GM21786 (cell line): Measurements from ENCODE around the gene OSBPL3.
A peak's percentile ranks its signal among the peaks of the same experiment; 100 is the strongest.

Experiments used
- ATAC-seq: cut with Tn5 transposase; IDR thresholded peaks from one replicate; pipeline ENCODE4 v1.9.1; 2021; ENCODE audit not compliant: unreplicated experiment

OSBPL3 gene

GRCh38 chr7:24956021-24956420 is 24.0 kb downstream of the OSBPL3 start:
- ATAC-seq, result no peak

- no peak for ATAC-seq
Observed at GRCh38 chr7:24955313-24955712, 24.7 kb downstream of the OSBPL3 start.

- ATAC-seq, result no peak
Observed at GRCh38 chr7:24952464-24952863, 27.5 kb downstream of the OSBPL3 start.

GRCh38 chr7:24951441-24951980 is 28.5 kb downstream of the OSBPL3 start:
- no peak for ATAC-seq

GRCh38 chr7:24949884-24950283 is 30.1 kb downstream of the OSBPL3 start:
- no peak for ATAC-seq

- no peak for ATAC-seq
Observed at GRCh38 chr7:24948739-24949138, 31.2 kb downstream of the OSBPL3 start.

GRCh38 chr7:24946467-24946866 is 33.5 kb downstream of the OSBPL3 start:
- no peak for ATAC-seq

- no peak for ATAC-seq
Observed at GRCh38 chr7:24945899-24946298, 34.1 kb downstream of the OSBPL3 start.

- no peak for ATAC-seq
Observed at GRCh38 chr7:24943096-24943948, 36.7 kb downstream of the OSBPL3 start.

- ATAC-seq, result no peak
Observed at GRCh38 chr7:24942226-24942625, 37.8 kb downstream of the OSBPL3 start.

GRCh38 chr7:24939416-24939815 is 40.6 kb downstream of the OSBPL3 start:
- ATAC-seq, result no peak

GRCh38 chr7:24936121-24936824 is 43.7 kb downstream of the OSBPL3 start:
- ATAC-seq, result peak; percentile 70

GRCh38 chr7:24933298-24933697 is 46.7 kb downstream of the OSBPL3 start:
- ATAC-seq, result no peak

GRCh38 chr7:24932815-24933214 is 47.2 kb downstream of the OSBPL3 start:
- ATAC-seq, result no peak

- no peak for ATAC-seq
Observed at GRCh38 chr7:24932389-24932788, 47.6 kb downstream of the OSBPL3 start.

- no peak for ATAC-seq
Observed at GRCh38 chr7:24931844-24932243, 48.1 kb downstream of the OSBPL3 start.

GRCh38 chr7:24930856-24931255 is 49.1 kb downstream of the OSBPL3 start:
- ATAC-seq, result no peak

- ATAC-seq, result no peak
Observed at GRCh38 chr7:24926623-24927524, 53.1 kb downstream of the OSBPL3 start.

- ATAC-seq, result no peak
Observed at GRCh38 chr7:24924375-24924774, 55.6 kb downstream of the OSBPL3 start.

- ATAC-seq, result no peak
Observed at GRCh38 chr7:24923172-24923865, 56.7 kb downstream of the OSBPL3 start.
